Measurements from ENCODE around the gene EML1.

The EML1 gene

DNA sequence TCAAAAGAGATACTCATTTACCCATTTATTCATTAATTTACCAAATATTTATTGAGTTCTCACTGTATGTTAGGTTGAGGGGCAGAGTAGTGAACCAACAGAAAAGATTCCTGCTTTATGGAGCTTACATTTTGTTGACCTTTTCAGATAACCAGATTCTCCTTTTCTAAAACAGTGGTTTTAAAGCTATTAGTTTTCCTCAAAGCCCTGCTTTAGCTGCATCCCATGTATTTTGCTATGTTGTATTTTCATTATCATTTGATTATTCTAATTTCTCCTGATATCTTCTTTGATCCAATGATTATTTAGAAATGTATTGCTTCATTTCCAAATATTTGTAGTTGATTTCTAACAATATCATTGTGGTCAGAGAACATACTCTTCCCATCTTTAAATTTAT is 53.6 kb downstream of the EML1 start:
- TF ChIP-seq CTCF (IDR thresholded peaks at IDR 0.05; ENCODE audit: control extremely low read depth, extremely low read depth, low read depth, missing control alignments), result no peak
- ChIA-PET CTCF (no interaction called here), POLR2A (no interaction called here)
- DNase-seq (ENCODE audit: extremely low spot score), result no peak

DNA sequence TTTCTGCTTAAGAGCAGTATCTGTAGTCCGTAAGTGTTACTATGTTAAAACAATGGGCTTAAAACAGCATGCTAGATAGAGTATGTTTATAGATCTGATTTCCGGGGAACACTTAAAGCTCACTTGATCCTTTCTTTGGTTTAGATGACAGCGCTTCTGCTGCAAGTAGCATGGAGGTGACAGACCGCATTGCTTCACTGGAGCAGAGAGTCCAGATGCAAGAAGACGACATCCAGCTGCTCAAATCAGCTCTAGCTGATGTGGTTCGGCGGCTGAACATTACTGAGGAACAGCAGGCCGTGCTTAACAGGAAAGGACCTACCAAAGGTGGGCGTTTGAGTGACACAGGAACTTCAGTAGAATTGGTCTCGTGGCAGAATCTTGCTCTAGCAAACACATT is 57.5 kb downstream of the EML1 start:
- DNase-seq (ENCODE audit: extremely low spot score), result no peak
- CTCF ChIA-PET, result interaction anchor here (1.8 kb wide), 1 partner anchor 13 kb away, joined by 5 read pairs; no protein-coding TSS in a partner anchor
- POLR2A ChIA-PET, result no interaction called here
- TF ChIP-seq CTCF (IDR thresholded peaks at IDR 0.05; ENCODE audit: control extremely low read depth, extremely low read depth, low read depth, missing control alignments), result no peak

DNA sequence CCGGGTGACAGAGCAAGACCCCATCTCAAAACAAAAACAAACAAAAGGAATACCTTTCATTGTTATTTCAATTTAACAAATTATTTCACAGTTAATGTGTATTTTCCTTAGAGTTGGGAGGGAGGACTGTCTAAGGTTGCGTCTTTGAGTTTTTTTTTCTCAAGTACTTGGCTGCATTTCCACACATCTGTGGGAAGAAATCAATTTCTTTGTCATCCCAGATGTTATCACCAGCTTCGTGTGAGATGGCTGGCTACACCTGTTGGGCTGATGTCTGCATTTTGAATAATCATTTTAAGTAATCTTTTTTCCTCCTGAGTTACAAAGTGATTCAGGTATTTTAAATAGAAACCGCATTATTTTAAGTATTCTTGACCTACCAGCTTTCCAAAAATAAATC is 59.4 kb downstream of the EML1 start:
- no peak for DNase-seq (ENCODE audit: extremely low spot score)
- ChIA-PET CTCF (interaction anchor here (1.0 to 1.4 kb wide), 4 partner anchors 19 to 170 kb away, joined by 3 to 4 read pairs (median 3); no protein-coding TSS in a partner anchor), POLR2A (no interaction called here)
- TF ChIP-seq CTCF (IDR thresholded peaks at IDR 0.05; ENCODE audit: control extremely low read depth, extremely low read depth, low read depth, missing control alignments), result no peak

DNA sequence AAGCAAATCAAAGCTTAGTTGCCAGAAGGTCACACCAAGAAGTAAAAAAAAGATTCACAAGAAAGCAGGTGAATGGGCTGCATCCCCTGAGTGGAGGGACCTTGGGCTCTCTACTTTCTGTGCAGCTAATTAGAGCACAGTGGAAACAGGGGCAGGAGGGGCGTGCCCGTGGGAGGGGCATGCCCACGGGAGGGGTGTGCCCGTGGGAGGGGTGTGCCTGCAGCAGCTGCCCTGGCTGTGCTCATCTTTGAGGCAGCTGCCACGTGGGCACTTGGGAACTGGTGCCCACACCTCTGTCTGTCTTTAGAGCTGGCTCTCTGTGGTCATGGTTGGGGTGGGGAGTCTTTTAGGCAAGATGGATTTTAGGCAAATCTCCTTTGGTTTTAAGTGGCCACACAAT is 60.0 kb downstream of the EML1 start:
- TF ChIP-seq CTCF (IDR thresholded peaks at IDR 0.05; ENCODE audit: control extremely low read depth, extremely low read depth, low read depth, missing control alignments), result no peak
- ChIA-PET CTCF (interaction anchor here (1.0 to 1.1 kb wide), 3 partner anchors 20 to 171 kb away, joined by 3 read pairs; no protein-coding TSS in a partner anchor), POLR2A (no interaction called here)
- DNase-seq (ENCODE audit: extremely low spot score), result no peak

DNA sequence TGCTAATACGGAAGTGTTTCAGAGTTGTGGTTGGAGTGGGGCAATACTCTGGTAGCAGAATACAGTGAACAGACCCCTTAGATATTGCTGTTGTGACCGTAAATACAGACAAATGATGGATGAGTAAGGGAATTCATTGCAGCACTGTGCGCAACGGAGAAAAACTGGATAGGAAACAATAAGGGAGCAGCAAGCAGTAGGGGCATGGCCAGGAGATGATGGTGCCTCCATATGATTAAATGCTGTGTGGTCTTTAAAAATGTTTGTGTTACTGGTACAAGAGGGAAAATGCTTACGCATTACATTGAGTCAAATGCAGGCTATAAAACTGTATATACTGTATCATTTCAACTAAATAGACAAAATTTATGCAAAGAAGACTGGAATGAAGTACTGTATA is 61.6 kb downstream of the EML1 start:
- CTCF ChIA-PET, result interaction anchor here (1.2 kb wide), 1 partner anchor 32 kb away, joined by 3 read pairs; no protein-coding TSS in a partner anchor
- POLR2A ChIA-PET, result no interaction called here

GRCh38 chr14:99855271-99855670 is 62.1 kb downstream of the EML1 start:
- ChIA-PET CTCF (no interaction called here), POLR2A (no interaction called here)
- TF ChIP-seq CTCF (IDR thresholded peaks at IDR 0.05; ENCODE audit: control extremely low read depth, extremely low read depth, low read depth, missing control alignments), result no peak
- no peak for DNase-seq (ENCODE audit: extremely low spot score)

More for the DNA sequence above, 61.6 kb downstream of the EML1 start:
- TF ChIP-seq CTCF (IDR thresholded peaks at IDR 0.05; ENCODE audit: control extremely low read depth, extremely low read depth, low read depth, missing control alignments), result no peak
- DNase-seq (ENCODE audit: extremely low spot score), result no peak

DNA sequence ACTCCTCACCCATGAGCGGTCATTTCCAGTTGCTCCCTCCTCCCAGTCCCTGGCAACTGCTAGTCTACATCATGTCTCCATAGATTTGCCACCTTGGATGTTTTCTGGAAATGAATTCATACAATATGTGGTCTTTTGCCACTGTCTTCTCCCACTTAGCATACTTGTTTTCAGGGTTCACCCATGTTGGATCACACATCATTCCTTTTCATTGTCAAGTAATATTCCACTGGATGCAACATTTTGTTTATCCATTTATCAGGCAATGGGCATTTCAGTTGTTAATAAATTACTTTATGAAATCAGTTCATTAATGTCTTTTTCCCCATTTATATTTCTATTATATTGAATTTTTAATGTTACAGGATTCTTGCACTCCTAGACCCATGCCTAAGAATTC is 64.3 kb downstream of the EML1 start:
- POLR2A ChIA-PET, result no interaction called here
- CTCF ChIA-PET, result no interaction called here
- DNase-seq (ENCODE audit: extremely low spot score), result no peak
- TF ChIP-seq CTCF (IDR thresholded peaks at IDR 0.05; ENCODE audit: control extremely low read depth, extremely low read depth, low read depth, missing control alignments), result no peak
